ENCODE results near the gene MAPK12. TPM values are rescaled to one million over a fixed set of nuclear protein-coding genes. Genes with fewer than 3 reads are reported as not detected.

MAPK12 gene
- total RNA-seq, 1 experiment from 2014 or later, result 86.7 TPM

- H2AFZ ChIP-seq (ENCODE audit: low read depth, low read length, poor library complexity, severe bottlenecking), result no peak within 1 kb of the TSS
- peak within 1 kb of the TSS; percentile 98 for H3K4me2 ChIP-seq (ENCODE audit: low read length)
- 0 out of 4 replicates have a peak, but pooled peaks cover 0 to 2% of the 10 kb centered on the region in 2 experiments for H3K36me3 ChIP-seq (ENCODE audit: control insufficient read depth in 1 of 2, insufficient read depth in 2 of 2, low read length in 2 of 2)
- H3K79me2 ChIP-seq (ENCODE audit: insufficient read depth, low read length), result peaks cover 49% of the 10 kb centered on the region
- no TSS peak for BruUV-seq (replicated peaks)
- peak within 1 kb of the TSS; percentile 70 to 91 for H3K4me3 ChIP-seq (replicated peaks in 1 of 2; ENCODE audit: low read depth in 1 of 2, low read length in 2 of 2)
- peak within 1 kb of the TSS; percentile 99 for H3K27ac ChIP-seq (ENCODE audit: low read depth, low read length)
- H3K27me3 ChIP-seq (ENCODE audit: insufficient read depth, low read length), result no peaks in the 10 kb centered on the region
- H3K9me2 ChIP-seq (ENCODE audit: insufficient read depth), result no peaks in the 10 kb centered on the region
- peak within 1 kb of the TSS; percentile 96 for H3K9ac ChIP-seq (ENCODE audit: low read length)
- ChIA-PET POLR2A (interaction anchor here (0.7 to 1.3 kb wide), 3 partner anchors 9 to 201 kb away, joined by 3 read pairs; partner anchors contain the start of gene NCAPH2), CTCF (no interaction called here), RAD21 (ENCODE audit: low non-redundant PET in 1 of 2, low total read pairs in 2 of 2, uncharacterized antibody in 2 of 2, unreplicated experiment in 2 of 2) (interaction anchor here in 1 of 2 experiments (0.7 kb wide), 2 partner anchors 10 to 170 kb away, joined by 3 read pairs; no protein-coding TSS in a partner anchor)
- intact Hi-C loops (cut with micrococcal nuclease), result no loop called here
- ATAC-seq (peak; percentile 41), DNase-seq (ENCODE audit: low read depth, low spot score) (peak; percentile 56)
- H3K9me3 ChIP-seq (ENCODE audit: control insufficient read depth in 1 of 2, insufficient read depth in 1 of 2, low read depth in 1 of 2, low read length in 2 of 2), result no peaks in the 10 kb centered on the region
- no peaks in the 10 kb centered on the region for H4K20me1 ChIP-seq (ENCODE audit: insufficient read depth)
- H3K4me1 ChIP-seq (ENCODE audit: control insufficient read depth in 1 of 2, insufficient read depth in 2 of 2, low read length in 2 of 2), result peaks cover 40 to 58% of the 10 kb centered on the region in 2 experiments
- TF ChIP-seq ATF3 (IDR thresholded peaks at IDR 0.05) (no peak), ELF1 (IDR thresholded peaks at IDR 0.05; ENCODE audit: borderline replicate concordance, low read depth) (no peak), JUND (IDR thresholded peaks at IDR 0.05) (no peak), MAX (IDR thresholded peaks at IDR 0.05) (no peak), RAD21 (IDR thresholded peaks at IDR 0.05; ENCODE audit: low read depth) (no peak), FOSL1 (IDR thresholded peaks at IDR 0.05; ENCODE audit: low read depth) (no peak), YY1 (IDR thresholded peaks at IDR 0.05; ENCODE audit: extremely low read depth, insufficient replicate concordance, low read depth, low read length) (peak; percentile 57), SRF (IDR thresholded peaks at IDR 0.05; ENCODE audit: low read depth) (no peak), POLR2A (IDR thresholded peaks at IDR 0.05; ENCODE audit: borderline replicate concordance, extremely low read depth, insufficient read depth, insufficient read length) (peak; percentile 45), CBX3 (IDR thresholded peaks at IDR 0.05; ENCODE audit: low read depth) (no peak), REST (IDR thresholded peaks at IDR 0.05; ENCODE audit: low read depth) (no peak), ZFX (IDR thresholded peaks at IDR 0.05) (peak; percentile 96; the same call in 1 of the 2 replicates), SIN3A (IDR thresholded peaks at IDR 0.05; ENCODE audit: low read depth) (no peak), EZH2 (IDR thresholded peaks at IDR 0.05) (no peak), CEBPB (IDR thresholded peaks at IDR 0.05; ENCODE audit: low read depth) (no peak), POLR2AphosphoS5 (IDR thresholded peaks at IDR 0.05; ENCODE audit: low read depth, low read length) (peak; percentile 83), SP1 (IDR thresholded peaks at IDR 0.05; ENCODE audit: low read depth) (no peak), EZH2phosphoT487 (IDR thresholded peaks at IDR 0.05; ENCODE audit: borderline replicate concordance) (no peak), EGR1 (IDR thresholded peaks at IDR 0.05; ENCODE audit: low read depth) (no peak), ZNF274 (IDR thresholded peaks at IDR 0.05; ENCODE audit: low read depth, low read length) (no peak), CTCF (IDR thresholded peaks at IDR 0.05 in 2 of 3, conservative IDR thresholded peaks at IDR 0.05 in 1 of 3; ENCODE audit: borderline replicate concordance in 1 of 3, insufficient read depth in 1 of 3, low read depth in 2 of 3, low read length in 2 of 3) (no peak), TCF7L2 (IDR thresholded peaks at IDR 0.05; ENCODE audit: borderline replicate concordance, extremely low read depth, insufficient read depth, insufficient read length) (peak; percentile 40)
Observed at GRCh38 chr22:50306753-50307749, 45.6 kb upstream of the MAPK12 start, which contains the start of gene PLXNB2. Gene PLXNB2 (minus strand): TSS chr22:50307646. CDS start chr22:50290584, 17,062 bp downstream.
